ENCODE measurements around the gene DHX38.
A peak's percentile ranks its signal among the peaks of the same experiment; 100 is the strongest.
"Not testable (repeated sequence)": the region's sequence is repeated elsewhere in the genome, so short reads cannot be mapped to it uniquely, and the experiment has no call there.

Gene DHX38

DNA sequence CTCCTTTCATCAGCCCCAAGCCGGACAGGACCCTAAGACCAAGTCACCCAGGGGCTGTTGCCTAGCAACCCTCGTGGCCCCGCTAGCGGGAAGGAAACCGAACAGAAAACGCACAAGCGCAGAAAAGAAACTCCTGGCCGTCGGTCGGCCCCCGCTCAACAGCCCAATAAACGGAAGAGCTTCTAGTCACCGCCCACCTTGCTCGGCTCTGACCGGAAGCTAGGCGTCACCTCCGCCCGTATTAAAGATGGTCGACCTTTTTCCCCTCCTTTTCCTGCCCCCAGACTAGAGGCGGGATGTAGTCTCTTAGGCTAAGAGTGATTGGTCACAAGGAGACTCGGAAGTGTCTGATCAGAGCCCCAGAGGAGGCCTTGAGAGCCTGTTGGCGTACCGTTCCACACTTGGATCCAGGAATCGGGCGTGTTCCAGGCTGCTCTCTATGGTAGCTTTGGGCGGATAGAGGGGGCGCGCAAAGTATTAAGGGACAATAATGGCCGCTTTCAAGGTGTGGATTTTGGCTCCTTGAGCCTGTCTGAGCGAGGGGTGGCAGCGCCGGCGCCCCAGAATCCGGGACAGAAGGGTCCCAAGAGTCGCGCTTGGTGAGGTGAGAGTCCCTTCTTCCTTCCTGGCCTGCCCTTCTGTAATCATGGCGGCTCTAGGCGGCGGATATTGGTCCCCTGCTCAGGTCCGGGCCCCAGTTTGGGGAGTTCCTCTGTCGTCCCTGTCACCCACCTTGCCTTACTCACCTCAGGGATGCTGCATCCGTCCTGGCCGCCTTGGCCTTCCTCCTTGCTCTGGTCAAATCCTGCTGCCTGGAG lies at the start of gene DHX38, which contains the start of gene TXNL4B:
DHX38 (plus strand) TSS at position 400 of the 818 bp plus-strand sequence. CDS start 2,311 bp downstream, outside the sequence.
TXNL4B (minus strand) TSS at position 173 of the 818 bp plus-strand sequence. CDS start 2,871 bp downstream, outside the sequence.
- peak; percentile 87 for DNase-seq

DNA sequence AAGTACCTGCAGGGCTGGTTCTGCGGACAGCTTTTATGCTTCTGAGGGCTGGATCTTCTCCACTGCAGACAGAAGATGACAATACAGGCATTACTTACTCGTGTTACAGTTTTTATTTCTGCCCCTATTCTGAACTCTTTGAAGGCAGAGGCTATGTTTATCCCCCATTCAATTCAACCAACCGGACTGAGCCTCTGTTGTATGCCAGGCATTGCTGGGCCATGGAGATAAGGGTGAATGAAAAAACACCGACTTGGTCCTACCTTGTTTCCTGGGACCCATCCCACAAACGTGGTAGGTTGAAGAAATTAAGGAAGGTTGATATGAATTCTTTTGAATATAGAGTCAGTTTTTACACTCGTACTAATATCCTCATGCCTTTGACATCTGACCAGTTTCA lies 49.4 kb upstream of the DHX38 start:
- no peak for DNase-seq

DNA sequence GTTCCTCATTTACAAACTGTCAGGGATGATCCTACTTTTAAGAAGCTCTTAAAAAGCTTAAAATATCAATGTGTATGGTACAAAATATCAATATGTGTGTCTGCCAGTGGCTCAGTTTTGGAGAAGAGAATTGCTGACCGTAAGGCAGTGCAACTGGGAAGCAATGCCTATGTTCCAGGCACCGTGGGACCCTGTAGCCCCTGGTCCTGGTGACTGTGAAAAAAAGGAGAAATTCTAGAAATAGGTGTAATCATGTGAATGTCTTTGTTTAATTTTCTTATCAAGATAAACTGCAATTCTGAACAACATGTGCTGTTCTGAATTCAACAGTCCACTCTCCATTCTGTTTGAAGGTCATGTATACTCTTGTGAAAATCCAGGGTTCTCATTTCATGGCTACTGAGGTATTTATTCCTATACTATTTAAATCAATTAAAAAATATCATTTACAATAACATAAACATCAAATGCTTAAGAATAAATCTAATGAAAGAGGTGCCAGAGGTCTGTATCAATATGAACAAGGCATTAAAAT lies 48.8 kb upstream of the DHX38 start:
- DNase-seq: no peak

DNA sequence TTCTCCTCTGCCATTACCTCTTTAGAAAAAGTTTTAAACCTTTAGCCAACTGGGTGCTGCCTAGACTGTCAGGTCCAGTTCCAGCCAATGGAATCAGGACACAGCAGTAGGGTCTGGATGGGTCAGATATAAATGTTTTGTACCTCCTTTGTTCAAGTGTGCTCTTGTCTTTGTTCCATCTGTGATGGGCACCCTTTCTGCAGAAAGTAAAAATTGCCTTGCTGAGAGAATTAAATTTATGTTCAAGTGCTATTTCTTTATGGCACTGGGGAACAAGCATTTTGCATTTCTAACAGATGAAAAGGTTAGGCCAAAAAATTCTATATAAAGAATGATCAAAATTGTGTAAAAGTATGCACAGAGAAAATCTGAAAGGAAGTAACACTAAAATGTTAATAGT lies 44.5 kb upstream of the DHX38 start:
- DNase-seq: no peak

DNA sequence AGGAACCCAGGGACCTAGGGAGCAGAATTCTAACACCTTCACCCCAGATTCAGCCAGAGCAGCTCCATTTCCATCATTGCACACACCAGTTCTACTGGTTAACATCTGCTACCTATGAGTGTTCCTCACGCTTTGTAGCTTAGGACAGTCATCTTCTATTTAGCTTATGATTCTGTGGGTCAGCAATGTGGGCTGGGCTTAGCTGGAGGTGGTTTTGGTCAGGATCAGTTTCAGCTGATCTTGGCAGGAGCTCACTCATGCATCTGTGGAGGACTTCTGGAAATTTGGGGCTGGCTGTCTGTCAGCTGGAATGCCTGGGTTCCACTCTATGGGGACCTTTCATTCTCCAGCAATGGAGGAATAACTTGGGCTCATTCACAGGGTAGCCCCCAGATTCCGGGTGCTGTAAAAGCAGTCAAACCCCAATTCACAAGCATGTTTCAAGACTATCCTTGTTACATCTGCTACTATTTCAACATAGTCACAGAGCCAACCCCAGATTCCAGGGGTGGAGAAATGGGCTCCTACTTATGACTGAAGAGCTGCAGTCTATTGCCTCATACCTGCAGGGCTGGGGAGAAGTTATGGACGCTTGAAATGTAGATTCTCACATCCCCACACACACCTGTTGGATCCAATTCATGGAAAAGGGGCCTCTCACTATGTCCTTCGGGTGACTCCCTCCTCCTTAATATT lies 42.7 kb upstream of the DHX38 start:
- no peak for DNase-seq

DNA sequence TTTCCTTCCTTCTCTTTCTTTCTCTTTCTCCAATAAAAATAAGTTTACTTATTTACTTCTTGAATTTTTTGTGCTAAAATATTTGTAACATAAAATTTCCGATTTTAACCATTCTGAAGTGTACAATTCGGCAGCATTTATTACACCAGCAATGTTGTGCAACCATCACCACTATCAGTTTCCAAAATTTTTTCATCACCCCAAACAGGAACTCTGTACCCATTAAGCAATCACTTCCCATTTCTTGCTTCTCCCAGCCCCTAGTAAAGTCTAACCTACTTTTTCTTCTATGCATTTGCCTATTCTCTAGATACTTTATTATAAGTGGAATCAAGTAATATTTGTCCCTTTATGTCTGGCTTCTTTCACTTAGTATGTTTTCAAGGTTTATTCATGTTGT lies 41.8 kb upstream of the DHX38 start:
- DNase-seq: no peak

DNA sequence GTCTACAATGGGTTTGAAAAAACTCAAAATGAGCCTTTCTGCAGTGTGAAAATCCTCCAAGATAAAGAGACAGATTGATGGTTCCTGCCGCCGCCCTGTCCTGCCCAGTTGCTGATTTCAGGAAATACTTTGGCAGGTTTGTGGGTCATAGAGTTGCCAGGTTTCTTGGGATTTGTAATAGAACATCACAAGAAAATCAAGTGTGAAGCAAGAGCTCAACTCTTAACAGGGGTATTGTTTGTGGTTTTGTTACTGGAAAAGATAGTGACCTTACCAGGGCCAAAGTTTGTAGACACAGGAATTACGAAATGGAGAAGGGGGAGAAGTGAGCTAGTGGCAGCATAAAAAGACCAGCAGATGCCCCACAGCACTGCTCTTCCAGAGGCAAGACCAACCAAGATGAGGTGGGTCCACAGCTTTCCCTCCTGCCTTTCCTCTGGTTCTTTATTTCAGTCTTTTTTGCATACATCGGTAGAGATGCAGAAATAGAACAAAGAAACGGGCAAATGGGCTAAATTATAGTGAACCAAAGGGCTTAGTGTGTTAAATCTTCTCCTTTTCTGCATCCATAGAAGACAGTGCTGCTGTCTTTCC lies 39.3 kb upstream of the DHX38 start, which contains the start of gene HP:
HP (plus strand) TSS at position 252 of the 594 bp plus-strand sequence; CDS start at position 400, 148 bp downstream.
- not testable (repeated sequence) for DNase-seq

DNA sequence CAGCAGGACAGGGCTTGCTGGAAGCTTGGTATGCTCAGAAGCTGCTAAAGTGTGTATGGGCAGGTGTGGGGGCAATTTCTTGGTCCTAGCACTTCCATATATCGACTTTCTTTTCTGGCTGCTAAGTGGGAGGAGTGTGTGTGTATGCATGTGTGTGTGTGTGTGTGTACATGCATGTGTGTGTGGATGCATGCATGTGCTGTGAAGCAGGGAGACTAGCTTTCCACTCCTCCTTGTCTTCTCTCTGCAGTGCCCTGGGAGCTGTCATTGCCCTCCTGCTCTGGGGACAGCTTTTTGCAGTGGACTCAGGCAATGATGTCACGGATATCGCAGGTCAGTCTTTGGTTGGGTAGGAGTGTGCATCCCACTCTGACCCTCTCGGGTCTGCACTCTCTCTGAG lies 37.7 kb upstream of the DHX38 start:
- DNase-seq: no peak

DNA sequence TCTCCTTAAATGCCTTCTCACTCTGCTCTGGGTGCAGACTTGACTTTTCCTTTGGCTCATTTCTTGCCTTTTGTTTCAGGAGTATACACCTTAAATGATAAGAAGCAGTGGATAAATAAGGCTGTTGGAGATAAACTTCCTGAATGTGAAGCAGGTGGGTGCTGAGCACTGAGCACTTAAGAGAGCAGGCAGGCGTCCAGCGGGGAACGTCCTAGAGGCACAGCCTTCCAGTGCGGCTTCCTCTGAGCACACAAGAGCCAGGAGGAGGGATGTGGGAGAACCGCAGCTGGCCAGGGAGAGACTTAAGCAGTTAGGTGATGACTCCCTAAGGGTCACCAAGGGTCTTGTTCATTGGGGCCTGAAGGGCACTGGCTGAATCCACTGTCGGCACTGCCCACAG lies 36.3 kb upstream of the DHX38 start:
- DNase-seq: not testable (repeated sequence)

DNA sequence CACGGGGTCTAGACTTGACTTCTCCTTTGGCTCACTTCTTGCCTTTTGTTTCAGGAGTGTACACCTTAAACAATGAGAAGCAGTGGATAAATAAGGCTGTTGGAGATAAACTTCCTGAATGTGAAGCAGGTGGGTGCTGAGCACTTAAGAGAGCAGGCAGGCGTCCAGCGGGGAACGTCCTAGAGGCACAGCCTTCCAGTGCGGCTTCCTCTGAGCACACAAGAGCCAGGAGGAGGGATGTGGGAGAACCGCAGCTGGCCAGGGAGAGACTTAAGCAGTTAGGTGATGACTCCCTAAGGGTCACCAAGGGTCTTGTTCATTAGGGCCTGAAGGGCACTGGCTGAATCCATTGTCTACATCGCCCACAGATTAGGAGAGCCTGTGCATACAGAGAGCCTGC lies 34.6 kb upstream of the DHX38 start:
- not testable (repeated sequence) for DNase-seq

DNA sequence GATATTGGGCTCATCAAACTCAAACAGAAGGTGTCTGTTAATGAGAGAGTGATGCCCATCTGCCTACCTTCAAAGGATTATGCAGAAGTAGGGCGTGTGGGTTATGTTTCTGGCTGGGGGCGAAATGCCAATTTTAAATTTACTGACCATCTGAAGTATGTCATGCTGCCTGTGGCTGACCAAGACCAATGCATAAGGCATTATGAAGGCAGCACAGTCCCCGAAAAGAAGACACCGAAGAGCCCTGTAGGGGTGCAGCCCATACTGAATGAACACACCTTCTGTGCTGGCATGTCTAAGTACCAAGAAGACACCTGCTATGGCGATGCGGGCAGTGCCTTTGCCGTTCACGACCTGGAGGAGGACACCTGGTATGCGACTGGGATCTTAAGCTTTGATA lies 33.2 kb upstream of the DHX38 start:
- DNase-seq: no peak

DNA sequence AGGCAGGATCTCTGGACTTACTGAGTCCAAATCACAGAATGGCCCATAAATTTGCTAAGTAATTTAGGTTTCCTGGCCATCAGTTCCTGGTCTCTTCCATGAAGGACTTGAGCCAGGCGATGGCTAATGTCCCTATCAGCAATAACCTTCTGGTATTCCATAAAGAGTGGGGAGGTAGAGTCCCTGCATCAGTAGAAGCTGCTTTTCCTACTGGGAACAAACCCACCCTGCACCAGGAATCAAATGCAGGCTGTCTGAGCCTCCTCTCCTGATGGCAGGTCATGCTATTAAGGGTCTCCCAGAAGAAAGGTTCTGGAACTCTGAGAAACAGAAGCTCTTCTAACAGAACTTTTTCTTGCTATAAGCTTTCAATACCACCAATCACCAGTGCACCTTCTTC lies 32.1 kb upstream of the DHX38 start:
- DNase-seq: no peak

DNA sequence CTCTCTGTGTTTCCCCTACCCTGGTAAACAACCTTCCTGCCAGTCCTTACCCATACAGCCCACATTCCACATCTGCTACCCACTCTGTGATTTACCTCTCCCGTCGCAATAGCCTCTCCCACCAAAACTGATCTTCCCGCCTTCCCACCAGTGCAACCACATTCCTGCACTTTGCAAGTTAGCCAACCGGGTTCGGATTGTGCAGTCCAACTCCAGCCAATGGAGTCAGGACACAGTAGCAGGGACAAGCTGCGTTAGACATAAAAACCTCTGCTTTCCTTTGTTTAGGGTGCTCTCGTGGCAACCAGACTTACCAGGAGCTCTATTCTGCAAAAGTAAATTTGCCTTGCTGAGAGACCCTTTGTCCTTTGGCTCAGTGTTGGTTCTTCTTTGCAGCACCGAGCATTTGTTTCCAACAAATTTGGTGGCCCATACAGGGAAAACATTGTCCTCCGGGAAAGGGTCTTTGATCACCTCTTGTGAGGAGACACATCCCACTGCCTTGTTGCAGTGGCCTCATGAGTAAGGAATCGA lies 29.2 kb upstream of the DHX38 start:
- DNase-seq: no peak

DNA sequence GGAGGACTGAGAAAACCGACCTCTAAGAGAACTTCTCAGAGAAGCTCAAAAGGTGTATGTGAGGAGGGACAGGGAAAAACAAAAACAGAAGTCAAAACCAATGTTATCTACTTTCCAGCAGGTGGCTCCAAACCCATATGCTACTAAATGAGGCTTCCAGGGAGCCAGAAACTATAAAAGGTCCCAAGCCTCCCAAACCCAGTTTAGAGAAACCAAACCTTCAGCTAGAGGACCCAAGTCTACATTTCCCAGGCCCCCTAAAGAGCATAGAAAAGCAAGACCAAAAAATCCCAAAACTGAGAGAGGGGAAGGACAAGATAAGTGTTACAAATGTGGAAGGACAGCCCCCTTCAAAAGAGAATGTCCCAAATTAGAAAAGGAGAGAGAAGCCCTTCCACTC lies 26.9 kb upstream of the DHX38 start:
- DNase-seq: no peak

DNA sequence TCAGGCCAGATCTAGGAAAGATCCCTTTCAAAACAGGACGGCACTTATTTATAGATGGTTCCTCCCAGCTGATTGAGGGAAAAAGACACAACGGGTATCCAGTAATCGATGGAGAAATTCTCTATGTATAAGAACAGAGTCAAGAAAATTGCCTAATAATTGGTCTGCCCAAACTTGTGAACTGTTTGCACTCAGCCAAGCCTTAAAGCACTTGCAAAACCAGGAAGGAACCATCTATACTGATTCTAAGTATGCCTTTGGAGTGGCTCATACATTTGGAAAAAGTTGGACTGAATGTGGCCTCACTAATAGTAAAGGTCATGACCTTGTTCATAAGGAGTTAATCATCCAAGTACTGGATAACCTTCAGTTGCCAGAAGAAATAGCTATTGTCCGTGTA lies 24.7 kb upstream of the DHX38 start:
- no peak for DNase-seq

DNA sequence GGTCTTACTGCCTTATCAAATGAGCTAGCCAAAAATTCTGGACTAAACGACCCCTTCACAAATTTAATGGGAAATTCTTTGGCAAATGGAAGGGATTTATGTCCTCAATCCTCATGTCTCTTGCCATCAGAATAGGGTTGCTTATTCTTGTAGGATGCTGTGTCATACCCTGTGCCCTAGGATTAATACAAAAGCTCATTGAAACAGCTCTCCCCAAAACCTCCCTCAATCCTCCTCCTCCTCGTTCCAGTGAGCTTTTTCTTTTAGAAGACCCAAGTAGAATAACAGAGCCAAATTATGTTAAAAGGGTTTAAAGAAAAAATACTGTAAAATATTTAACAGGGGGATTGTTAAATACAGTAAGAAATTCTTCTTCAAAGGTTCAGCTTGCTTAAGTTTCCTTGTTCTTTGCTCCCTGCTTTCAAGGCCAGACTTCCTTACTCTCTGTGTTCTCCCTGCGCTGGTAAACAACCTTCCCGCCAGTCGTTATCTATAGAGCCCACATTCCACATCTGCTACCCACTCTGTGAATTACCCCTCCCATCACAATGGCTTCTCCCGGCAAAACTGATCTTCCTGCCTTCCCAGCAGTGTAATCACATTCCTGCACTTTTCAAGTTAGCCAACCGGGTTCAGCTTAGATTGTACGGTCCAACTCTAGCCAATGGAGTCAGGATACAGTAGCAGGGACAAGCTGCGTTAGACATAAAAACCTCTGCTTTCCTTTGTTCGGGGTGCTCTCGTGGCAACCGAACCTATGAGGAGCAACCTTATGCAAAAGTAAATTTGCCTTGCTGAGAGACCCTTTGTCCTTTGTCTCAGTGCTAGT lies 20.9 kb upstream of the DHX38 start:
- no peak for DNase-seq

DNA sequence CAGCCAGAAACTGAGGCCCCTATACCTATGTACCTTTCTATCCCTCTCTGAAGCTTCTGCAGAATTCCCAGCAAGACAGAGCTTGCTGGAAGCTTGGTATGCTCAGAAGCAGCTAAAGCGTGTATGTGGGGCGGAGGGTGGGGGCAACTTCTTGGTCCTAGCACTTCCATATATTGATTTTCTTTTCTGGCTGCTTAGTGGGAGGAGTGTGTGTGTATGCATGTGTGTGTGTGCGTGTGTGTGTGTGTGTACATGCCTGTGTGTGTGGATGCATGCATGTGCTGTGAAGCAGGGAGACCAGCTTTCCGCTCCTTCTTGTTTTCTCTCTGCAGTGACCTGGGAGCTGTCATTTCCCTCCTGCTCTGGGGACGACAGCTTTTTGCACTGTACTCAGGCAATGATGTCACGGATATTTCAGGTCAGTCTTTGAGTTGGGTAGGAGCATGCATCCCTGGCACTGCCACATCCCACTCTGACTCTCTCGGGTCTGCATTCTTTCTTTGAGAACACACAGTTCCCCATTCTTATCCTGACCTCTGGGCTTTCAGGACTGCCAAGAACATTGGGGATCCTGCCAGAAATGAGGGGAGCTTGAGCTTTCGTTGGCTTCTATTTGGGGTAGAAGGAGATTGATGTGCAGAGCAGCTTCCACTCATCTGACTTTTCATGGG lies 20.0 kb upstream of the DHX38 start:
- no peak for DNase-seq

DNA sequence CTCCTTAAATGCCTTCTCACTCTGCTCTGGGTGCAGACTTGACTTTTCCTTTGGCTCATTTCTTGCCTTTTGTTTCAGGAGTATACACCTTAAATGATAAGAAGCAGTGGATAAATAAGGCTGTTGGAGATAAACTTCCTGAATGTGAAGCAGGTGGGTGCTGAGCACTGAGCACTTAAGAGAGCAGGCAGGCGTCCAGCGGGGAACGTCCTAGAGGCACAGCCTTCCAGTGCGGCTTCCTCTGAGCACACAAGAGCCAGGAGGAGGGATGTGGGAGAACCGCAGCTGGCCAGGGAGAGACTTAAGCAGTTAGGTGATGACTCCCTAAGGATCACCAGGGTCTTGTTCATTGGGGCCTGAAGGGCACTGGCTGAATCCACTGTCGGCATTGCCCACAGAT lies 18.6 kb upstream of the DHX38 start:
- not testable (repeated sequence) for DNase-seq

DNA sequence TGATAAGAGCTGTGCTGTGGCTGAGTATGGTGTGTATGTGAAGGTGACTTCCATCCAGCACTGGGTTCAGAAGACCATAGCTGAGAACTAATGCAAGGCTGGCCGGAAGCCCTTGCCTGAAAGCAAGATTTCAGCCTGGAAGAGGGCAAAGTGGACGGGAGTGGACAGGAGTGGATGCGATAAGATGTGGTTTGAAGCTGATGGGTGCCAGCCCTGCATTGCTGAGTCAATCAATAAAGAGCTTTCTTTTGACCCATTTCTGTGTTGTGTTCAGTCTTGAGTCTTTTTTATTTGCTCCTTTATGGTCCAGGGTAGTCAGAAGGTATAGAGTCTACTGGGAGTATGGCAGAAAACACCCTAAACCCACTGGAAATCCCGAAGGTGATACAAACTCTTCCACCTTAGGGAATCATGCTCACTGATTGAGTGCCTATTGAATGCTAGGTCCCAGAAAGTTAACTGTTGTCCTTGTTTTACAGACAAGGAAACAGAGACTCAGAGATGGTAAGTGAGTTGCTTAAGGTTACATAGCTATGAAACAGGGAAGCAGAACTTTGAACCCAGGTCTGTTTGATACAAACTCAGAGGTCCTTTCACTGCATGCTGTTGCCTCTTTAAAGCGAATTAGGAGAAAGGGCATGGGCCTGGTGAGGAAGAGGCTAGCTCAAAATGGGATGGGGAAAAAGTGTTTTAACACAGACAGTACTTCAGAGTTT lies 16.5 kb upstream of the DHX38 start:
- DNase-seq: not testable (repeated sequence)

DNA sequence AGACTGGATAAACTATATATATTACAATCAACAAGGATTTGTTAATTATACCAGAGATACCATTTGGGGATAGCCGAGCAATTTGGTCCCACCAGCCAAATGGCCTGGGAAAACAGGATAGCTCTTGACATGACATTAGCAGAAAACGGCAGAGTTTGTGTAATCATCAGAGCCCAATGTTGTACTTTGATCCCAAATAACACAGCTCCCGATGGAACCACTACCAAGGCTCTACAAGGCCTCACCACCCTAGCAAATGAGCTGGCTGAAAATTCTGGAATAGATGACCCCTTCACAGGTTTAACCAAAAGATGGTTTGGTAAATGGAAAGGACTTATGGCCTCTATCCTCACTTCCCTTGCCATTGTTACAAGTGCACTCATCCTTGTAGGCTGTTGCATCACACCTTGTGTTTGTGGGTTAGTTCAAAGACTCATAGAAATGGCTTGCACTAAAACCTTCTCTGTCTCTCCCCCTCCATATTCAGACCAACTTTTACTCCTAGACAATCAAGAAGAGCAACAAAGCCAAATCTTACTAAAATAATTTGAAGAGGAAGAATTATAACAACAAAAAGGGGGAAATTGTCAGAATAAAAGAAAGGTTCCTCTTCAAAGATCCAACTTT lies 9.8 kb upstream of the DHX38 start:
- DNase-seq: no peak
